ENCODE measurements around the gene SH3RF2. TPM values are rescaled to one million over a fixed set of nuclear protein-coding genes. Genes with fewer than 3 reads are reported as not detected.

The SH3RF2 gene
- total RNA-seq, 3 donors from 2014 or later, result 6.6 to 9.5 (median 9.4) TPM

GRCh38 chr5:145975361-145976066, 39.1 kb downstream of the SH3RF2 start:
- H3K27ac ChIP-seq, result no peak overlapping the region
- no peak overlapping the region for H3K4me3 ChIP-seq
- intact Hi-C loops (cut with DNase I; ENCODE audit: low total_unique reads), result no loop called here

GRCh38 chr5:145976431-145977155, 40.2 kb downstream of the SH3RF2 start:
- Histone ChIP-seq H3K27me3 (no peaks in the 10 kb centered on the region), H3K4me3 (no peak overlapping the region), H3K36me3 (no peaks in the 10 kb centered on the region), H3K4me1 (no peaks in the 10 kb centered on the region), H3K9me3 (no peaks in the 10 kb centered on the region), H3K27ac (peak overlapping the region; percentile 14 to 31)
- DNase-seq (ENCODE audit: low spot score in 2 of 2), result no peak
- intact Hi-C loops (cut with DNase I; ENCODE audit: low total_unique reads), result no loop called here
- TF ChIP-seq POLR2AphosphoS5 (IDR thresholded peaks at IDR 0.05) (no peak), CTCF (IDR thresholded peaks at IDR 0.05) (no peak), POLR2A (IDR thresholded peaks at IDR 0.05) (no peak)

More at GRCh38 chr5:145975361-145976066, 39.1 kb downstream of the SH3RF2 start:
- TF ChIP-seq CTCF (IDR thresholded peaks at IDR 0.05) (no peak), POLR2AphosphoS5 (IDR thresholded peaks at IDR 0.05) (no peak)
- no peaks in the 10 kb centered on the region for H3K36me3 ChIP-seq
- H3K9me3 ChIP-seq, result no peaks in the 10 kb centered on the region
- no peak for DNase-seq (ENCODE audit: low spot score in 2 of 2)
- no peaks in the 10 kb centered on the region for H3K4me1 ChIP-seq
- no peaks in the 10 kb centered on the region for H3K27me3 ChIP-seq

- Histone ChIP-seq H3K4me1 (peaks cover 0 to 5% of the 10 kb centered on the region in 2 donors), H3K27ac (peak overlapping the region in 1 of 2 donors; percentile 30), H3K4me3 (no peak overlapping the region), H3K9me3 (no peaks in the 10 kb centered on the region), H3K27me3 (no peaks in the 10 kb centered on the region), H3K36me3 (no peaks in the 10 kb centered on the region)
- DNase-seq (ENCODE audit: low spot score in 2 of 2), result no peak
- TF ChIP-seq CTCF (IDR thresholded peaks at IDR 0.05) (no peak), POLR2AphosphoS5 (IDR thresholded peaks at IDR 0.05) (no peak), POLR2A (IDR thresholded peaks at IDR 0.05) (no peak)
- intact Hi-C loops (cut with DNase I; ENCODE audit: low total_unique reads), result no loop called here
Measured at GRCh38 chr5:145978171-145978570, 41.8 kb downstream of the SH3RF2 start.

- TF ChIP-seq CTCF (IDR thresholded peaks at IDR 0.05) (no peak), POLR2A (IDR thresholded peaks at IDR 0.05) (no peak), POLR2AphosphoS5 (IDR thresholded peaks at IDR 0.05) (no peak)
- H3K36me3 ChIP-seq, result no peaks in the 10 kb centered on the region
- H3K9me3 ChIP-seq, result no peaks in the 10 kb centered on the region
- no peak for DNase-seq (ENCODE audit: low spot score in 2 of 2)
- H3K4me3 ChIP-seq, result no peak overlapping the region
- no peaks in the 10 kb centered on the region for H3K27me3 ChIP-seq
- peak overlapping the region; percentile 41 to 43 for H3K27ac ChIP-seq
- peaks cover 0 to 5% of the 10 kb centered on the region in 2 donors for H3K4me1 ChIP-seq
- intact Hi-C loops (cut with DNase I; ENCODE audit: low total_unique reads), result no loop called here
Measured at GRCh38 chr5:145978708-145979107, 42.3 kb downstream of the SH3RF2 start.
